GM12892 (cell line): ENCODE measurements around the gene PRAME.

Source experiments
- POLR2A ChIP-seq: IDR thresholded peaks from 2 replicates; pipeline ENCODE4 v1.6.1; 2011; ENCODE audit warnings: low read depth, low read length, control low read depth
- POLR2AphosphoS5 ChIP-seq: IDR thresholded peaks from 2 replicates; pipeline ENCODE4 v1.6.1; 2011; ENCODE audit warnings: low read depth, low read length, control low read depth

- TF ChIP-seq POLR2AphosphoS5, result no peak
- no peak for TF ChIP-seq POLR2A
These were observed 10.2 kb upstream of the PRAME start for GRCh38 chr22:22569218-22569617.
